Measurements from ENCODE around the gene OASL.

- TF ChIP-seq CTCF (conservative IDR thresholded peaks at IDR 0.05 in 1 of 2, IDR thresholded peaks at IDR 0.05 in 1 of 2; ENCODE audit: extremely low read depth in 1 of 2, insufficient read depth in 1 of 2, low read depth in 1 of 2, low read length in 2 of 2) (no peak), EZH2 (IDR thresholded peaks at IDR 0.05; ENCODE audit: borderline replicate concordance, low read length) (no peak)
These were observed 48.6 kb upstream of the OASL start for GRCh38 chr12:121087467-121088194.
